ENCODE results near the gene FGD3.

- no peak for TF ChIP-seq POLR2AphosphoS5 (IDR thresholded peaks at IDR 0.05; ENCODE audit: insufficient read depth in 1 of 2, low read depth in 1 of 2)
- TF ChIP-seq CTCF (IDR thresholded peaks at IDR 0.05), result no peak
- TF ChIP-seq POLR2A (IDR thresholded peaks at IDR 0.05), result no peak
These were observed 136.5 kb downstream of the FGD3 start for GRCh38 chr9:93083592-93084470.

Measured in vagina (tissue), 2 donors.